HG03432 (cell line): Measurements from ENCODE around the gene PAPSS2.
"Not testable (repeated sequence)": the region's sequence is repeated elsewhere in the genome, so short reads cannot be mapped to it uniquely, and the experiment has no call there.

Experiments
- ATAC-seq: cut with Tn5 transposase; IDR thresholded peaks from one replicate; pipeline ENCODE4 v1.9.1; 2021; ENCODE audit warnings: mild to moderate bottlenecking, moderate library complexity; ENCODE audit not compliant: unreplicated experiment

PAPSS2 gene

GRCh38 chr10:87659571-87660483, at the start of gene PAPSS2:
Gene PAPSS2 (plus strand): TSS chr10:87659878. CDS start chr10:87659982, 104 bp downstream.
- ATAC-seq: peak; percentile 43

GRCh38 chr10:87611341-87611740, 48.3 kb upstream of the PAPSS2 start:
- ATAC-seq: not testable (repeated sequence)

GRCh38 chr10:87612115-87612514, 47.6 kb upstream of the PAPSS2 start:
- ATAC-seq: no peak

- ATAC-seq: no peak
Observed at GRCh38 chr10:87613751-87614150, 45.9 kb upstream of the PAPSS2 start.

GRCh38 chr10:87615856-87616255, 43.8 kb upstream of the PAPSS2 start:
- no peak for ATAC-seq

- no peak for ATAC-seq
Observed at GRCh38 chr10:87617503-87617902, 42.2 kb upstream of the PAPSS2 start.

GRCh38 chr10:87618566-87619423, 40.9 kb upstream of the PAPSS2 start:
- ATAC-seq: no peak

- ATAC-seq: no peak
Observed at GRCh38 chr10:87619705-87620104, 40.0 kb upstream of the PAPSS2 start.

- not testable (repeated sequence) for ATAC-seq
Observed at GRCh38 chr10:87621440-87621839, 38.2 kb upstream of the PAPSS2 start.

- ATAC-seq: peak; percentile 72
Observed at GRCh38 chr10:87622314-87623004, 37.2 kb upstream of the PAPSS2 start.

- no peak for ATAC-seq
Observed at GRCh38 chr10:87623191-87623590, 36.5 kb upstream of the PAPSS2 start.

GRCh38 chr10:87625661-87626060, 34.0 kb upstream of the PAPSS2 start:
- no peak for ATAC-seq

- ATAC-seq: no peak
Observed at GRCh38 chr10:87626422-87626892, 33.2 kb upstream of the PAPSS2 start.

GRCh38 chr10:87630171-87630570, 29.5 kb upstream of the PAPSS2 start:
- ATAC-seq: no peak

GRCh38 chr10:87632454-87632853, 27.2 kb upstream of the PAPSS2 start:
- ATAC-seq: no peak

GRCh38 chr10:87634311-87634710, 25.4 kb upstream of the PAPSS2 start:
- ATAC-seq: no peak

GRCh38 chr10:87635498-87636312, 24.0 kb upstream of the PAPSS2 start:
- peak; percentile 76 for ATAC-seq

- ATAC-seq: no peak
Observed at GRCh38 chr10:87636313-87636915, 23.3 kb upstream of the PAPSS2 start.

- no peak for ATAC-seq
Observed at GRCh38 chr10:87639493-87639892, 20.2 kb upstream of the PAPSS2 start.

- no peak for ATAC-seq
Observed at GRCh38 chr10:87640043-87640442, 19.6 kb upstream of the PAPSS2 start.
